Psoas muscle (tissue), 8 donors: Measurements from ENCODE around the gene TRABD2A. TPM values are rescaled to one million over a fixed set of nuclear protein-coding genes. Genes with fewer than 3 reads are reported as not detected.
"Not testable (repeated sequence)": the region's sequence is repeated elsewhere in the genome, so short reads cannot be mapped to it uniquely, and the experiment has no call there.

Experiments
- ATAC-seq, 4 donors: fragments of 200-7000 bp; cut with Tn5 transposase; one replicate each; pipeline ENCODE4 v1.9.1; 2020; ENCODE audit warnings: moderate library complexity in 3 of 4, mild to moderate bottlenecking in 2 of 4
- DNase-seq, 2 donors: peaks; one replicate each; pipeline ENCODE4 v3.0.0-alpha.2; 2020
- H3K27ac ChIP-seq: fragments of 200-600 bp; one replicate; pipeline ENCODE4 v1.8.0; 2022
- H3K27me3 ChIP-seq, 3 donors: fragments of 200-600 bp in 1 of 3; one replicate each; pipeline versions ENCODE4 v1.6.1 to v1.8.0; 2013 to 2022; ENCODE audit warnings: low read length in 2 of 3, mild to moderate bottlenecking in 2 of 3, moderate library complexity in 1 of 3; ENCODE audit not compliant: insufficient read depth in 3 of 3
- H3K36me3 ChIP-seq, 2 donors: fragments of 200-600 bp in 1 of 2; one replicate each; pipeline versions ENCODE4 v1.6.1 to v1.8.0; 2013 to 2022; ENCODE audit warnings: low read depth in 1 of 2, mild to moderate bottlenecking in 1 of 2, moderate library complexity in 1 of 2; ENCODE audit not compliant: insufficient read depth in 1 of 2
- H3K4me1 ChIP-seq: fragments of 200-600 bp; one replicate; pipeline ENCODE4 v1.8.0; 2022
- H3K4me3 ChIP-seq: fragments of 200-600 bp; one replicate; pipeline ENCODE4 v1.8.0; 2022; ENCODE audit warnings: mild to moderate bottlenecking
- H3K9me3 ChIP-seq: fragments of 200-600 bp; one replicate; pipeline ENCODE4 v1.8.0; 2022
- CTCF ChIP-seq: fragments of 200-600 bp; IDR thresholded peaks from one replicate; pipeline ENCODE4 v1.8.0; 2022; ENCODE audit warnings: antibody characterized with exemption
- WGBS, 3 donors: extraction: QIAGEN DNeasy Blood & Tissue Kit; methylation state at CpG; one replicate each; pipeline versions ENCODE4 v1.1.6 to v1.1.7; 2013; 5-methylcytosine and 5-hydroxymethylcytosine counted together
- intact Hi-C, 2 donors: fragments of 100-400 bp; cut with DNase I; formaldehyde crosslinking; loops; one replicate each; pipeline versions ENCODE4 v1.11.0 to v1.14.2; 2022
- polyA plus RNA-seq, 3 donors: library from polyadenylated mRNA; stranded (reverse); fragments of 200-250 nt; gene quantifications; one replicate each; pipeline ENCODE4 v1.2.3, GENCODE V29; 2013
- total RNA-seq, 4 donors: library from RNA; stranded (reverse); fragmentation: NEBNext Ultra II Directional in 2 of 4; extraction: Animal tissue kit (Norgen Biotek cat#: 25700) in 2 of 4; gene quantifications; one replicate each; pipeline versions ENCODE4 v1.2.1 to v1.2.4, GENCODE V29; 2021 to 2023
- donor health status: healthy with polysubstance abuse.
- donor health status: DM: no; HTN: no; CAD: no; lungs with moderate emphysema.
- donor health status: Bipolar disorder and iron deficiency.
- donor health status: healthy.
- donor health status: DM: yes; HTN: yes; CAD: no.
- donor health status: DM: no; HTN: no; CAD: no.
- donor health status: DM: no; HTN: no; CAD: no.
- donor health status: DM: yes; HTN: yes; CAD: no.

Gene TRABD2A
- total and polyA plus RNA-seq, 7 donors: 0.27 to 0.74 (median 0.35) TPM

- no peak for ATAC-seq
These were observed 98.8 kb downstream of the TRABD2A start for GRCh38 chr2:84781942-84782716.

GRCh38 chr2:84779781-84780180 lies 101.1 kb downstream of the TRABD2A start:
- Histone ChIP-seq H3K27ac (no peak overlapping the region), H3K9me3 (peaks cover 6% of the 10 kb centered on the region), H3K4me1 (no peaks in the 10 kb centered on the region), H3K27me3 (peaks cover 0 to 3% (median 0%) of the 10 kb centered on the region in 3 donors), H3K4me3 (no peak overlapping the region), H3K36me3 (no peaks in the 10 kb centered on the region)
- DNase-seq (no peak), ATAC-seq (no peak)
- intact Hi-C loops: no loop called here
- TF ChIP-seq CTCF: no peak
- 69 to 78% (median 75%) methylated on average over 3 of the region's 3 CpGs for WGBS, 3 donors

More at GRCh38 chr2:84781942-84782716, 98.8 kb downstream of the TRABD2A start:
- peaks cover 0 to 3% (median 0%) of the 10 kb centered on the region in 3 donors for H3K27me3 ChIP-seq
- H3K27ac ChIP-seq: no peak overlapping the region
- no peak overlapping the region for H3K4me3 ChIP-seq
- intact Hi-C loops: no loop called here
- DNase-seq: no peak
- no peaks in the 10 kb centered on the region for H3K4me1 ChIP-seq
- no peak for TF ChIP-seq CTCF
- WGBS, 3 donors: 75 to 86% (median 80%) methylated on average over 3 of the region's 3 CpGs
- H3K9me3 ChIP-seq: no peaks in the 10 kb centered on the region
- H3K36me3 ChIP-seq: no peaks in the 10 kb centered on the region

- Histone ChIP-seq H3K27me3 (peaks cover 0 to 2% (median 0%) of the 10 kb centered on the region in 3 donors), H3K27ac (no peak overlapping the region), H3K4me1 (no peaks in the 10 kb centered on the region), H3K9me3 (peaks cover 13% of the 10 kb centered on the region), H3K4me3 (no peak overlapping the region), H3K36me3 (no peaks in the 10 kb centered on the region)
- DNase-seq: no peak
- 75 to 96% (median 91%) methylated on average over 1 of the region's 1 CpG for WGBS, 3 donors
- no peak for TF ChIP-seq CTCF
- intact Hi-C loops: no loop called here
- no peak for ATAC-seq
These were observed 101.8 kb downstream of the TRABD2A start for GRCh38 chr2:84778911-84779690.

- no peak for DNase-seq
- H3K4me1 ChIP-seq: no peaks in the 10 kb centered on the region
- peaks cover 29% of the 10 kb centered on the region for H3K9me3 ChIP-seq
- H3K36me3 ChIP-seq: no peaks in the 10 kb centered on the region
- no peaks in the 10 kb centered on the region for H3K27me3 ChIP-seq
- TF ChIP-seq CTCF: no peak
- ATAC-seq: no peak
- no peak overlapping the region for H3K27ac ChIP-seq
- intact Hi-C loops: no loop called here
- 61 to 73% (median 73%) methylated on average over 1 of the region's 1 CpG for WGBS, 3 donors
- no peak overlapping the region for H3K4me3 ChIP-seq
These were observed 104.9 kb downstream of the TRABD2A start for GRCh38 chr2:84776011-84776410.

- peaks cover 29% of the 10 kb centered on the region for H3K9me3 ChIP-seq
- ATAC-seq, intact Hi-C loops, H3K27me3 ChIP-seq, H3K27ac ChIP-seq, H3K4me1 ChIP-seq, H3K4me3 ChIP-seq, H3K36me3 ChIP-seq, DNase-seq: not testable (repeated sequence)
- WGBS, 3 donors: 60 to 69% (median 66%) methylated on average over 3 of the region's 3 CpGs
These were observed 107.3 kb downstream of the TRABD2A start for GRCh38 chr2:84773562-84773961.
